IMR-90 (cell line): ENCODE results near the gene PTX4. TPM values are rescaled to one million over a fixed set of nuclear protein-coding genes. Genes with fewer than 3 reads are reported as not detected.

Source experiments
- ATAC-seq: fragments of 200-7000 bp; cut with Tn5 transposase; 2 replicates; pipeline ENCODE4 v1.9.1; 2020; ENCODE audit warnings: low read depth, mild to moderate bottlenecking, moderate library complexity
- BruUV-seq: library from RNA; stranded (reverse); fragments of 400-500 nt; replicated peaks from 2 replicates; lab custom pipeline; 2021; lab: Mats Ljungman, UMichigan
- CTCF ChIA-PET: fragments of 300-600 bp; formaldehyde crosslinking; extraction: SDS; loops from one replicate; lab custom pipeline; 2021; ENCODE audit warnings: antibody characterized with exemption; lab: Yijun Ruan, JAX
- POLR2A ChIA-PET: fragments of 300-600 bp; sonication (Branson Sonifier 250); formaldehyde crosslinking; loops from one replicate; lab custom pipeline; 2022; ENCODE audit warnings: antibody characterized with exemption; ENCODE audit not compliant: unreplicated experiment; lab: Charles Lee
- DNase-seq: peaks from one replicate; pipeline ENCODE4 v3.0.0; 2013
- H2AFZ ChIP-seq: replicated peaks from 2 replicates; pipeline ENCODE3; 2013; ENCODE audit warnings: low read length, mild to moderate bottlenecking; ENCODE audit not compliant: poor library complexity
- H2AK5ac ChIP-seq: 2 replicates; pipeline ENCODE4 v1.6.1; 2013; ENCODE audit warnings: low read depth, low read length, inconsistent platforms
- H2AK9ac ChIP-seq: replicated peaks from 2 replicates; pipeline ENCODE3; 2013; ENCODE audit warnings: mild to moderate bottlenecking, low read depth, low read length, moderate library complexity; ENCODE audit not compliant: poor library complexity
- H2BK120ac ChIP-seq: 2 replicates; pipeline ENCODE4 v1.6.1; 2013; ENCODE audit warnings: low read depth, low read length, inconsistent platforms
- H2BK15ac ChIP-seq: 3 replicates; pipeline ENCODE4 v1.6.1; 2013; ENCODE audit warnings: low read depth, low read length, inconsistent platforms
- H2BK20ac ChIP-seq: 2 replicates; pipeline ENCODE4 v1.6.1; 2013; ENCODE audit warnings: low read depth, mild to moderate bottlenecking, inconsistent platforms, low read length, moderate library complexity
- H2BK5ac ChIP-seq: 2 replicates; pipeline ENCODE4 v1.6.1; 2013; ENCODE audit warnings: mild to moderate bottlenecking, low read depth, low read length, inconsistent platforms; ENCODE audit not compliant: poor library complexity, severe bottlenecking
- H3K14ac ChIP-seq: replicated peaks from 2 replicates; pipeline ENCODE4 v1.6.1; 2013; ENCODE audit warnings: low read depth, low read length, inconsistent platforms
- H3K18ac ChIP-seq: 2 replicates; pipeline ENCODE4 v1.6.1; 2013; ENCODE audit warnings: low read depth, low read length, control low read depth
- H3K23ac ChIP-seq: 2 replicates; pipeline ENCODE4 v1.6.1; 2013; ENCODE audit warnings: low read depth, low read length, inconsistent platforms
- H3K27ac ChIP-seq: 2 replicates; pipeline ENCODE4 v1.5.1; 2013; ENCODE audit warnings: mild to moderate bottlenecking, control low read depth, low read length; ENCODE audit not compliant: insufficient read depth
- H3K27me3 ChIP-seq: 2 replicates; pipeline ENCODE4 v1.6.1; 2013; ENCODE audit warnings: low read length; ENCODE audit not compliant: control insufficient read depth, insufficient read depth
- H3K36me3 ChIP-seq: 2 replicates; pipeline ENCODE4 v1.6.1; 2013; ENCODE audit warnings: low read length, mixed read lengths; ENCODE audit not compliant: control insufficient read depth, insufficient read depth
- H3K4ac ChIP-seq: 2 replicates; pipeline ENCODE4 v1.6.1; 2013; ENCODE audit warnings: low read depth, low read length, inconsistent platforms
- H3K4me1 ChIP-seq: 2 replicates; pipeline ENCODE4 v1.6.1; 2013; ENCODE audit warnings: low read length, mixed read lengths; ENCODE audit not compliant: control insufficient read depth, insufficient read depth
- H3K4me2 ChIP-seq: 2 replicates; pipeline ENCODE4 v1.6.1; 2013; ENCODE audit warnings: low read depth, mild to moderate bottlenecking, control low read depth, low read length, moderate library complexity
- H3K4me3 ChIP-seq: 2 replicates; pipeline ENCODE4 v1.5.1; 2013; ENCODE audit warnings: low read depth, mild to moderate bottlenecking, control low read depth, low read length, moderate library complexity; ENCODE audit not compliant: insufficient read depth
- H3K56ac ChIP-seq: 2 replicates; pipeline ENCODE4 v1.6.1; 2013; ENCODE audit warnings: low read length, inconsistent platforms; ENCODE audit not compliant: insufficient read depth; ENCODE audit errors: extremely low read depth
- H3K79me1 ChIP-seq, 2 experiments: 2 replicates each; pipeline ENCODE4 v1.6.1; 2013; ENCODE audit warnings: low read length in 2 of 2, inconsistent platforms in 1 of 2, low read depth in 1 of 2
- H3K9ac ChIP-seq: 2 replicates; pipeline ENCODE4 v1.6.1; 2013; ENCODE audit warnings: low read depth, low read length, control low read depth
- H3K9me1 ChIP-seq: 2 replicates; pipeline ENCODE4 v1.6.1; 2013; ENCODE audit warnings: low read length, inconsistent platforms; ENCODE audit not compliant: insufficient read depth
- H3K9me3 ChIP-seq: 2 replicates; pipeline ENCODE4 v1.6.1; 2013; ENCODE audit warnings: low read length; ENCODE audit not compliant: control insufficient read depth, insufficient read depth
- H4K20me1 ChIP-seq: 2 replicates; pipeline ENCODE4 v1.6.1; 2013; ENCODE audit warnings: low read length, inconsistent platforms; ENCODE audit not compliant: insufficient read depth
- H4K5ac ChIP-seq: 2 replicates; pipeline ENCODE4 v1.6.1; 2013; ENCODE audit warnings: mild to moderate bottlenecking, low read depth, low read length, control low read depth
- H4K8ac ChIP-seq, 2 experiments: 2 replicates each; pipeline ENCODE4 v1.6.1; 2013; ENCODE audit warnings: low read depth in 2 of 2, low read length in 2 of 2, control low read depth in 1 of 2, inconsistent platforms in 1 of 2
- H4K91ac ChIP-seq: 2 replicates; pipeline ENCODE4 v1.6.1; 2013; ENCODE audit warnings: low read depth, low read length, inconsistent platforms; ENCODE audit not compliant: insufficient read depth
- MXI1 ChIP-seq: IDR thresholded peaks from 2 replicates; pipeline ENCODE4 v1.6.1; 2012; ENCODE audit warnings: low read depth, mild to moderate bottlenecking, low read length, moderate library complexity, borderline replicate concordance
- NFE2L2 ChIP-seq: fragments of 150-350 bp; IDR thresholded peaks from 2 replicates; pipeline ENCODE4 v1.6.1; 2016; ENCODE audit warnings: low read depth, mild to moderate bottlenecking, low read length
- WGBS, 2 experiments: methylation state at CpG; one replicate each; pipeline versions ENCODE4 v1.1.5 to v1.1.7; 2013; ENCODE audit warnings: missing lambda C conversion rate in 2 of 2; ENCODE audit not compliant: insufficient read length in 1 of 2; ENCODE audit errors: extremely low coverage in 2 of 2; 5-methylcytosine and 5-hydroxymethylcytosine counted together
- dilution Hi-C: fragments of 300-500 bp; cut with HindIII; formaldehyde crosslinking; loops from one replicate; pipeline ENCODE4 v1.14.3; 2018; ENCODE audit warnings: low sequenced_read_pairs; ENCODE audit not compliant: unreplicated experiment
- in situ Hi-C: fragments of 300-500 bp; cut with MboI; formaldehyde crosslinking; loops from 3 replicates; pipeline ENCODE4 v1.14.3; 2019; ENCODE audit warnings: low sequenced_read_pairs, inconsistent platforms, mixed read lengths
- intact Hi-C: fragments of 100-400 bp; cut with micrococcal nuclease; formaldehyde crosslinking; loops from 2 replicates; pipeline ENCODE4 v1.10.0; 2022
- polyA plus RNA-seq, 3 experiments: library from polyadenylated mRNA; depleted of rRNA; stranded (reverse); fragments of >200 nt; gene quantifications; 2 replicates each; pipeline ENCODE4 v1.2.3, GENCODE V29; 2012; ENCODE audit warnings: low replicate concordance in 1 of 3
- total RNA-seq: library from RNA; depleted of rRNA; stranded (reverse); fragments of >200 nt; gene quantifications from 2 replicates; pipeline ENCODE4 v1.2.3, GENCODE V29; 2012
- TF ChIP-seq, protein P1 (sequence below): fragments of 150-350 bp; IDR thresholded peaks from 2 replicates; pipeline ENCODE4 v1.6.1; 2017; ENCODE audit warnings: mild to moderate bottlenecking, antibody characterized with exemption, low read length, low read depth

Gene PTX4
- total and polyA plus RNA-seq, 2 of the 4 experiments (the other 2 are of a cell fraction) = 0.07 TPM; not detected in 1

DNA sequence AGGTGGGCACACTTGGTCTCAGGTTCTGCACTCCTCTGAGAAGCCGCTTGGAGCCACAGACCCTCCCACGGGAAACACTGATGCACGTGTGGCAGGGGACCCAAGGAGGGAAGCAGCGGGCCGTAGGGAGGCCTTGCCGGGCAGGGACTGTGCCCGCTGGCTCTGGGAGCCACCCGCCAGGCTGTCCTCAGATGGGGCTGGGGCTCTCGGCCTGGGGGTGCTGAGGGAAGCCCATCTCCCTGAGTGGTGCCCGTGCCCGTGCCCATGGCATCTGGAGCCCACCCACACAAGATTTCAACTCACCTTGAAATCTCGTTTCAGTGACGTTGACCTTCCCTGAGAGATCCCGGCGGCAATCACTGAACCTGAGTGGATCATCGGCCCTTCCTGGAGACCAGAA is 31.8 kb downstream of the PTX4 start:
- no peak overlapping the region for H3K56ac ChIP-seq
- POLR2A ChIA-PET = no interaction called here
- H3K9me3 ChIP-seq = no peaks in the 10 kb centered on the region
- H4K8ac ChIP-seq = no peak overlapping the region
- H3K4me1 ChIP-seq = no peaks in the 10 kb centered on the region
- H3K18ac ChIP-seq = no peak overlapping the region
- H2BK5ac ChIP-seq = no peak overlapping the region
- no peak overlapping the region for H3K4me3 ChIP-seq
- no peaks in the 10 kb centered on the region for H3K9me1 ChIP-seq
- H4K5ac ChIP-seq = no peak overlapping the region
- H4K20me1 ChIP-seq = no peaks in the 10 kb centered on the region
- peaks cover 0 to 4% of the 10 kb centered on the region in 2 experiments; a peak in 1 of 4 replicates for H3K79me1 ChIP-seq
- no peak overlapping the region for H2AFZ ChIP-seq
- no peak overlapping the region for H2BK120ac ChIP-seq
- CTCF ChIA-PET = no interaction called here
- no peak overlapping the region for H2AK9ac ChIP-seq
- ATAC-seq (no peak), DNase-seq (no peak)
- H3K36me3 ChIP-seq = peaks cover 50% of the 10 kb centered on the region
- no peak overlapping the region for H2BK20ac ChIP-seq
- H3K9ac ChIP-seq = no peak overlapping the region
- TF ChIP-seq, protein P1, sequence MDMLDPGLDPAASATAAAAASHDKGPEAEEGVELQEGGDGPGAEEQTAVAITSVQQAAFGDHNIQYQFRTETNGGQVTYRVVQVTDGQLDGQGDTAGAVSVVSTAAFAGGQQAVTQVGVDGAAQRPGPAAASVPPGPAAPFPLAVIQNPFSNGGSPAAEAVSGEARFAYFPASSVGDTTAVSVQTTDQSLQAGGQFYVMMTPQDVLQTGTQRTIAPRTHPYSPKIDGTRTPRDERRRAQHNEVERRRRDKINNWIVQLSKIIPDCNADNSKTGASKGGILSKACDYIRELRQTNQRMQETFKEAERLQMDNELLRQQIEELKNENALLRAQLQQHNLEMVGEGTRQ = no peak
- TF ChIP-seq MXI1 (no peak), NFE2L2 (no peak)
- dilution Hi-C loops (no loop called here), intact Hi-C loops (no loop called here), in situ Hi-C loops (no loop called here)
- BruUV-seq = no TSS peak
- no peak overlapping the region for H3K27ac ChIP-seq
- no peak overlapping the region for H2BK15ac ChIP-seq
- H3K4ac ChIP-seq = no peak overlapping the region
- H3K14ac ChIP-seq = no peak overlapping the region
- no peaks in the 10 kb centered on the region for H3K27me3 ChIP-seq
- 90% methylated on average over 9 of the region's 16 CpGs; no CpG with 5 or more reads in 1 of the 2 experiments for WGBS, 2 experiments
- H4K91ac ChIP-seq = no peak overlapping the region
- no peak overlapping the region for H3K4me2 ChIP-seq
- H2AK5ac ChIP-seq = no peak overlapping the region
- no peak overlapping the region for H3K23ac ChIP-seq
